Aorta (tissue), 5 donors: Measurements from ENCODE around the gene PCSK6. TPM values are rescaled to one million over a fixed set of nuclear protein-coding genes. Genes with fewer than 3 reads are reported as not detected.

Experiments
- ATAC-seq: fragments of 200-7000 bp; cut with Tn5 transposase; one replicate; pipeline ENCODE4 v1.9.1; 2022; ENCODE audit warnings: moderate library complexity; ENCODE audit not compliant: low FRiP score
- DNase-seq, 2 donors: peaks; one replicate each; pipeline ENCODE4 v3.0.0-alpha.2; 2020
- H3K27ac ChIP-seq, 2 donors: one replicate each; pipeline ENCODE4 v1.5.1; 2013; ENCODE audit warnings: low read length in 2 of 2, mild to moderate bottlenecking in 2 of 2, moderate library complexity in 2 of 2, control low read depth in 1 of 2, inconsistent platforms in 1 of 2, low read depth in 1 of 2
- H3K27me3 ChIP-seq, 2 donors: one replicate each; pipeline ENCODE4 v1.6.1; 2013; ENCODE audit warnings: control low read depth in 1 of 2, low read length in 1 of 2, mild to moderate bottlenecking in 1 of 2, moderate library complexity in 1 of 2; ENCODE audit not compliant: insufficient read depth in 2 of 2, control insufficient read depth in 1 of 2
- H3K36me3 ChIP-seq, 2 donors: one replicate each; pipeline ENCODE4 v1.6.1; 2013; ENCODE audit warnings: control low read depth in 1 of 2, low read length in 1 of 2, mild to moderate bottlenecking in 1 of 2; ENCODE audit not compliant: insufficient read depth in 2 of 2, control insufficient read depth in 1 of 2
- H3K4me1 ChIP-seq, 2 donors: one replicate each; pipeline ENCODE4 v1.6.1; 2013; ENCODE audit warnings: low read length in 2 of 2, control low read depth in 1 of 2, mild to moderate bottlenecking in 1 of 2, moderate library complexity in 1 of 2; ENCODE audit not compliant: insufficient read depth in 2 of 2, control insufficient read depth in 1 of 2
- H3K4me3 ChIP-seq, 2 donors: one replicate each; pipeline ENCODE4 v1.5.1; 2013; ENCODE audit warnings: low read length in 2 of 2, control low read depth in 1 of 2, mild to moderate bottlenecking in 1 of 2
- H3K9me3 ChIP-seq: one replicate; pipeline ENCODE4 v1.6.1; 2013; ENCODE audit warnings: mild to moderate bottlenecking, low read length; ENCODE audit not compliant: control insufficient read depth
- WGBS, 2 donors: extraction: QIAGEN DNeasy Blood & Tissue Kit; methylation state at CpG; one replicate each; pipeline ENCODE4 v1.1.7; 2013; 5-methylcytosine and 5-hydroxymethylcytosine counted together
- intact Hi-C, 2 donors: fragments of 100-400 bp; cut with DNase I; formaldehyde crosslinking; loops; one replicate each; pipeline versions ENCODE4 v1.14.2 to v1.15.0; 2022
- polyA plus RNA-seq, 2 donors: library from polyadenylated mRNA; stranded (reverse); fragments of 200-250 nt; gene quantifications; one replicate each; pipeline ENCODE4 v1.2.3, GENCODE V29; 2013
- total RNA-seq, 2 donors: library from RNA; stranded (reverse); fragmentation: NEBNext Ultra II Directional; extraction: Animal tissue kit (Norgen Biotek cat#: 25700); gene quantifications; one replicate each; pipeline ENCODE4 v1.2.1, GENCODE V29; 2021
- donor health status: healthy with polysubstance abuse.
- donor health status: Bipolar disorder and iron deficiency.
- donor health status: DM: no; HTN: no; CAD: no.
- donor health status: DM: no; HTN: no; CAD: no.
- donor health status: DM: yes; HTN: yes; CAD: no.

The PCSK6 gene
- total and polyA plus RNA-seq, 4 donors: 1.6 to 11.2 (median 5.0) TPM; not detected in 1

DNA sequence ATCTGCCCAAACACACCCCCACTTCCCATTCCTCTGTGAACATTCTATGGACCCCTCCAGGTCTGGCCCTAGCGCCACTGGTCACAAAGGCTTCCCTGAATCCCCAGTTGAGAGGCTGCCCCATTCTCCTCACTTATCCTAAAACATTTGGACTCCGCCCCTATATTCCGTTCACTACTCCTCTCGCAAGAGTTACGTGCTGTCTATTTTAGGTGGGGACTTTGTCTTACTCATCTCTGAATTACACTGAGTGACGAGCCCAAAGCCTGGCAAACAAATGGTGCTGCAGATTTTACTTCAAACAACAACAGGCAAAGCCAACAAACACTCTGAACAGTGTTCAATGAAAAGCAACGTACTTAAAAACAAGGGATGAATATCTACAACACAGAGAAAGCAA is 14.5 kb downstream of the PCSK6 start:
- 70 to 75% methylated on average over 7 of the region's 7 CpGs for WGBS, 2 donors
- DNase-seq: no peak
- no peak overlapping the region for H3K27ac ChIP-seq
- no peak overlapping the region for H3K4me3 ChIP-seq
- H3K27me3 ChIP-seq: no peaks in the 10 kb centered on the region
- no peaks in the 10 kb centered on the region for H3K36me3 ChIP-seq
- intact Hi-C loops: no loop called here
- no peaks in the 10 kb centered on the region for H3K9me3 ChIP-seq
- no peak for ATAC-seq
- H3K4me1 ChIP-seq: no peaks in the 10 kb centered on the region

DNA sequence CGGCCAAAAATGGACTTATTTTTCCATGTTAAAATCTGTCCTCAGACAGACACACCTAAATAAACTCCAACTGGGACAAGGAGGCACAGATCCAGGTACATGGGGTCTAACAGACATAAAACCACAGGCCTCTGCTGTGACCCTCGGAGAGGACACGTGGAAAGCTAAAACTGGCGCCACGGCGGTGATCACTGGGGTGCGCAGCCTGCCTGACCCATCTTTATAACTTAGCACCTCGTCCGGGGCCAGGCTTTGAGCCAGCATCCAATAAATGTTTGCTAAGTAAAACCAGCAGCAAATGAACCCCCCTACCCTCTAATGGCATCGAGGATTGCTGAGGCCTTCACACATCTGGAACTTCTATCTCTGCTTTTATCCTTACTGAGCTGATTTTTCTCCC is 15.3 kb downstream of the PCSK6 start:
- Histone ChIP-seq H3K4me1 (no peaks in the 10 kb centered on the region), H3K4me3 (no peak overlapping the region), H3K9me3 (no peaks in the 10 kb centered on the region), H3K27me3 (no peaks in the 10 kb centered on the region), H3K36me3 (no peaks in the 10 kb centered on the region), H3K27ac (no peak overlapping the region)
- ATAC-seq (no peak), DNase-seq (peak in 1 of 2 donors; percentile 48)
- WGBS, 2 donors: 89 to 90% methylated on average over 10 of the region's 10 CpGs
- intact Hi-C loops: no loop called here

DNA sequence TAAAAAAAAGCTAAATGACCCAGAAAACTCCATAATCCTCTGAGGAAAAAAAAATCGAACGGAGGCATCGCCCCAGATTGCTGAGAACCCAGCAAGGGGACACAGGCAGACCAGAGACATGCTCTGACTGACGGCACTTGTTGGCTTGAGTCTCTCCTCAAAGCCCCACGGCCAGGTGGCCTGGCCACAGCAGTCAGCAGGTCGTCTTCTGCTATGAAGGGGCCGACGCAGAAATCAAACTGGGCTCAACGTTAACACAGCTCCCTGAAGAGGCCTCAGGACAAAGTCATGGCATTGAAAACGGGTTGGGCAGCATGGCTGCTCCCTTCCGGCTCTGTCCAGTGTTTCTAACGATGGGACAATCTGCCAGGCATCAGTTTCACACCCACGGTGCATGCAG is 17.5 kb downstream of the PCSK6 start:
- no peak for ATAC-seq
- DNase-seq: no peak
- no peaks in the 10 kb centered on the region for H3K4me1 ChIP-seq
- no peaks in the 10 kb centered on the region for H3K9me3 ChIP-seq
- H3K36me3 ChIP-seq: no peaks in the 10 kb centered on the region
- no peak overlapping the region for H3K4me3 ChIP-seq
- WGBS, 2 donors: 72 to 73% methylated on average over 13 of the region's 13 CpGs
- no peak overlapping the region for H3K27ac ChIP-seq
- no peaks in the 10 kb centered on the region for H3K27me3 ChIP-seq
- intact Hi-C loops: no loop called here

DNA sequence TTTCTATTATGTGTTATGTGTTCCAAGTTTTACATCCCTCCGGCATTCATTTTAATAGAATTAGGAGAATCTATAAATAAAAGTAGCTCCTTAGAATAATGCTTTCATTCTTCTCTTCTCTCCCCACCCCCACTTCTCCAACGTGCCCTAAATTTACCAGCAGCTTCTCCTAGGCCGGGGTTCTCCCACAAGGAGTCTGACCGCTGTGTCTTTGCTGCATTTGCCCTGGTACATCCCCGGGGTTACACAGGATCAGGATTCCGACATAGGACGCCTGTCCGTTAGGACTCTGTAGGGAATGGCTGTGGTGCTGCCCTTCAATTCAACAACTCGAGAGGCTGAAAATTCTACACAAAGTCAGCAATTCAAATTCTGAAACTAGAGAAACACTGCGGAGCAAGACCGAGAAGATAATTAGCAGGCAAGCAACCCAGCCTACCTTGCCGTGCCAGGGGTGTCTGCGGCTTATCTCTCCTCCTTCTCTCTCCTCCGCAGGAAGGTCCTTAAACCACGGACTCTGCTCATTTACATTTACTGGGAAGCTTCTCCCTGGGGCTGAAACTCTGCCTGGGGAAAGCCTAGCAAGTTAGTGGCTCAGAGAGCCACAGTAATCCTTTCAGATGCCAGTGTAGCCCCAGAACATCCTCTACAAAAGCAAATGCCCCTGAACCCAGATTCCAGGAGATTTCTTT is 18.8 kb downstream of the PCSK6 start:
- no peak for ATAC-seq
- intact Hi-C loops: no loop called here
- H3K4me3 ChIP-seq: no peak overlapping the region
- 68 to 74% methylated on average over 15 of the region's 15 CpGs for WGBS, 2 donors
- H3K9me3 ChIP-seq: peaks cover 3% of the 10 kb centered on the region
- H3K4me1 ChIP-seq: no peaks in the 10 kb centered on the region
- H3K27ac ChIP-seq: no peak overlapping the region
- no peaks in the 10 kb centered on the region for H3K36me3 ChIP-seq
- H3K27me3 ChIP-seq: no peaks in the 10 kb centered on the region
- DNase-seq: no peak

DNA sequence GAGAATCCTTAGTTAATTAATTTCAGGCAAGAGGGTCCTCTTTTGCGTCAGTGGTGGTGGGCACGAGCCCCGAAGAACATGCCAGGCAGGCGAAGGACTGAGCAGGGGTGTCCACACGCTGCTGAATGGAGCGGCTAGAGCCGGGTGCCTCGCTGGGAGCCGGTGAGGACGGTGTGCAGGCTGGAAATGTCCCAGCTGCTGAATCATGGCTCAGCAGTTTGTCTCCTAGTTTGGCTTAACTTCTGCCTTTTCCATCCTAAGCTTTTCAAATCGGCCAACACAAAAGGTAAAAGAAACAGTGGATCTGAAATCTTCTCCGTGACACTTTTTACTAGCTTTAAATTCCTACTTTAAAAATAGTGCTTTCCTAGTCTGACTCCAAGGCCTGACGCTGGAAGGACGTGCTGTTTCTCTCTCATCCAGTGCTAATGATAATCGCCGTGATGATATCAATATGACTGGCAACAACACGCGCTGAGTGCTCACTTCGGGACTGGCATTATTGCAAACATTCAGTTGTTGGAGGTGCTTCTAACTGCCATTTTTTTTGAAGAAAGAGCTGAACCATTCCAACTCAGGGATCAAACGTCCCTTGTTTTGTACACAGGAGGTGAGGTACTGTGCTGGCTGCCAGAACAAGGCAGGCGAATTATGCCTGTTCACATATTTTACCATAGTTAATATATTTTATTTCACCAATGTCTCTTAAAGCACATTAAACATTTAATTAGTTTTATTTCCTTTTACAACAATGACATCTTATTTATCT is 19.8 kb downstream of the PCSK6 start:
- no peaks in the 10 kb centered on the region for H3K4me1 ChIP-seq
- intact Hi-C loops: no loop called here
- peaks cover 3% of the 10 kb centered on the region for H3K9me3 ChIP-seq
- H3K4me3 ChIP-seq: no peak overlapping the region
- H3K27ac ChIP-seq: no peak overlapping the region
- 60 to 63% methylated on average over 21 of the region's 21 CpGs for WGBS, 2 donors
- no peak for ATAC-seq
- DNase-seq: no peak
- no peaks in the 10 kb centered on the region for H3K36me3 ChIP-seq
- H3K27me3 ChIP-seq: no peaks in the 10 kb centered on the region

DNA sequence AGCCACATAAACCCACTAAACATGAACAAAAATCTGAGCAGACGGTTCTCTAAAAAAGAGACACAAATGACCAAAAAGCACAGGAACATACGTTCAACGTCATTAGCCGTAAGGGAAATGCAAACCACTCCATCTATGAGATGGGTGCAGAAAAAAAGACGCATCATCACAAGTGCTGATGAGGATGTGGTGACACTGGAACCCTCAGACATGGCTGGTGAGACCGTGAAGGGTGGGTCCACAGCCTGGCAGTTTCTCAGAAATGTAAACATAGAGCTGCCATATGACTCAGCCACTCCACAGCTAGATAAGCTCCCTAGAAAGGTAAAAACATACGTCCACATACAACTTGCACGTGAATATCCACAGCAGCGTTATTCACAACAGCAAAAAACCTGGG is 23.3 kb downstream of the PCSK6 start:
- Histone ChIP-seq H3K36me3 (no peaks in the 10 kb centered on the region), H3K27me3 (no peaks in the 10 kb centered on the region), H3K9me3 (peaks cover 3% of the 10 kb centered on the region), H3K4me3 (no peak overlapping the region), H3K27ac (no peak overlapping the region), H3K4me1 (no peaks in the 10 kb centered on the region)
- DNase-seq (no peak), ATAC-seq (no peak)
- intact Hi-C loops: no loop called here
- 86 to 89% methylated on average over 9 of the region's 9 CpGs for WGBS, 2 donors

DNA sequence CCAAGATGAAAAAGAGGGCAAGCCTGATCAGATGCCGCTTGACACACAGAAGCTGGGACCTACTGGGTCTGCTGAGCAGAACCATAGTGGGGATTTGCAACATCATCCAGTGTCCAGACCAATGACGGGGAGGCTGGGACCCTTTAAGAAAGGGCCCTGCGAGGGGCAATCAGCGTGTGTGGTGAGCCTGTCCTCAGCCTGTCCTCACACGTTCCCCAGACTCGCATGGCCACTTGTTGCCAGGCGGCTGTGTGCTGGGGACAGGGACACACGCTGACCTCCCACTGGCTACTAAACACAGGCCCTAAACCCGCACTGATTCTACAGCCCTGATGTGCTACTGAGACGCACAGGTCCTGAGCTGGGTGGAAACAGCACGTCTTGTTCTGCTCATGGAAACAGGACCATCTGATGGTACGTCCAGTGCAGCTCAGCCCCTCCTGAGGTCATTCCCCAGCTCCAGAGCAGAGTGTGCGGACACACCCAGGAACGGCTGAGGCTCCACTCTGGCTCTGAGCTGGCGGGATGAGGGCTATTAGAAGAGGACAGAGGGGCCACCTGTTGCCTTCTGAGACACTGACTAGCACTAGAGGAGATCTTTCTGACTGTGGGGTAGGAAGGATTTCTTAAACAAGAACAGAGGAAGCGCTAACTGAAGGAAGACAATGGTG is 24.4 kb downstream of the PCSK6 start:
- no peak overlapping the region for H3K27ac ChIP-seq
- intact Hi-C loops: no loop called here
- H3K4me1 ChIP-seq: no peaks in the 10 kb centered on the region
- ATAC-seq (no peak), DNase-seq (no peak)
- H3K36me3 ChIP-seq: no peaks in the 10 kb centered on the region
- WGBS, 2 donors: 82 to 83% methylated on average over 16 of the region's 16 CpGs
- H3K4me3 ChIP-seq: no peak overlapping the region
- H3K9me3 ChIP-seq: peaks cover 3% of the 10 kb centered on the region
- H3K27me3 ChIP-seq: no peaks in the 10 kb centered on the region

DNA sequence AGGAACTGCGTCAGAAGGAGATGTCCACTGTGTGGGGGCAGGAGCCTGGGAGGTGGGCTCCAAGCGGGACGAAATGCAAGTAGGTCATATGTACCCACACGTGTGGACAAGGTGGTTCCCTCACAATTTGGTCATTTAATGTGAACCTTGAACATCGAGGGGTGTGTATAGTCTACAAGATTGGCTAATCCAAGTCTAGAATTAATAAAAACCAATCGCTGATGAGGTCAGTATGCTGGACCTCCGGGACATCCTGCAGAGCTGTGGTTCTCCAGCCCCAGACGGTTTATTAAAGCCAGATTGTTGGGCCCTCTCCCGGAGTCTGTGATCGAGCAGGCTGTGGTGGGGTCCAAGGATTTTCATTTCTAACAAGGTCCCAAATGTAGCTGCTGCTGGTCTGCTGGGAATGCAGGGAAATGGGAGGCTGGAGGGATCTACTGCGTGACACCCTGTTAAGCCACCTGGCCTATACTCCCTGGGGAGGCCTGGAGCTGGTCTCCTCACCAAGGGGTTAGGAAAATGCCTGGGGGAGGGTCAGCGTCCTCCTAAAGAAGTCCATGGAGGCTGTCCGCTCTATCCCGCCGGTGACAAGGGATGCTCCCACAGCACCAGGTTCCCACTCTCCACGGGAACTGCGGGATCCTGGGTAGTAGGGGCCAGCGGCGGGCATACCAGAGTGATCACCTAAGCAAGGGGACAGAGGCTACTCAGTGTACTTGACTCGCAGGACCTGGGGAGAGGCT is 25.1 kb downstream of the PCSK6 start:
- intact Hi-C loops: no loop called here
- ATAC-seq (no peak), DNase-seq (no peak)
- no peaks in the 10 kb centered on the region for H3K36me3 ChIP-seq
- no peaks in the 10 kb centered on the region for H3K4me1 ChIP-seq
- no peaks in the 10 kb centered on the region for H3K27me3 ChIP-seq
- 82 to 88% methylated on average over 20 of the region's 20 CpGs for WGBS, 2 donors
- H3K9me3 ChIP-seq: peaks cover 3% of the 10 kb centered on the region
- no peak overlapping the region for H3K27ac ChIP-seq
- H3K4me3 ChIP-seq: no peak overlapping the region
